OCI-LY1 (cell line): ENCODE data around the gene CLIP2.

Source experiments
- CTCF ChIP-seq: fragments of 200-600 bp; sonication (generic), shearing (Covaris generic); IDR thresholded peaks from 2 replicates; pipeline ENCODE4 v1.5.1; 2017; ENCODE audit warnings: mild to moderate bottlenecking, antibody characterized with exemption, low read length, moderate library complexity, mixed read lengths
- EZH2 ChIP-seq: fragments of 200-600 bp; sonication (generic), shearing (Covaris generic); IDR thresholded peaks from 2 replicates; pipeline ENCODE4 v1.8.0; 2017; ENCODE audit warnings: borderline replicate concordance, mixed run types, mild to moderate bottlenecking, antibody characterized with exemption, low read length, moderate library complexity, mixed read lengths

- TF ChIP-seq CTCF = no peak
- no peak for TF ChIP-seq EZH2
Observed at GRCh38 chr7:74282748-74283459, 6.3 kb upstream of the CLIP2 start.
